ENCODE measurements around the gene ULBP2.

- TF ChIP-seq ZSCAN18 (CRISPR knock-in tag; IDR thresholded peaks at IDR 0.05) = no peak
- no peak for TF ChIP-seq CTCF (IDR thresholded peaks at IDR 0.05)
- no peak for TF ChIP-seq NFYB (CRISPR knock-in tag; conservative IDR thresholded peaks at IDR 0.05; ENCODE audit: low read depth)
- TF ChIP-seq USF2 (CRISPR knock-in tag; IDR thresholded peaks at IDR 0.05) = no peak
- no peak for TF ChIP-seq STAT6 (CRISPR knock-in tag; conservative IDR thresholded peaks at IDR 0.05; ENCODE audit: low read depth)
- no peak for TF ChIP-seq JUN (CRISPR knock-in tag; IDR thresholded peaks at IDR 0.05)
- no peak for TF ChIP-seq ZNF416 (CRISPR knock-in tag; IDR thresholded peaks at IDR 0.05)
- TF ChIP-seq, protein P1, sequence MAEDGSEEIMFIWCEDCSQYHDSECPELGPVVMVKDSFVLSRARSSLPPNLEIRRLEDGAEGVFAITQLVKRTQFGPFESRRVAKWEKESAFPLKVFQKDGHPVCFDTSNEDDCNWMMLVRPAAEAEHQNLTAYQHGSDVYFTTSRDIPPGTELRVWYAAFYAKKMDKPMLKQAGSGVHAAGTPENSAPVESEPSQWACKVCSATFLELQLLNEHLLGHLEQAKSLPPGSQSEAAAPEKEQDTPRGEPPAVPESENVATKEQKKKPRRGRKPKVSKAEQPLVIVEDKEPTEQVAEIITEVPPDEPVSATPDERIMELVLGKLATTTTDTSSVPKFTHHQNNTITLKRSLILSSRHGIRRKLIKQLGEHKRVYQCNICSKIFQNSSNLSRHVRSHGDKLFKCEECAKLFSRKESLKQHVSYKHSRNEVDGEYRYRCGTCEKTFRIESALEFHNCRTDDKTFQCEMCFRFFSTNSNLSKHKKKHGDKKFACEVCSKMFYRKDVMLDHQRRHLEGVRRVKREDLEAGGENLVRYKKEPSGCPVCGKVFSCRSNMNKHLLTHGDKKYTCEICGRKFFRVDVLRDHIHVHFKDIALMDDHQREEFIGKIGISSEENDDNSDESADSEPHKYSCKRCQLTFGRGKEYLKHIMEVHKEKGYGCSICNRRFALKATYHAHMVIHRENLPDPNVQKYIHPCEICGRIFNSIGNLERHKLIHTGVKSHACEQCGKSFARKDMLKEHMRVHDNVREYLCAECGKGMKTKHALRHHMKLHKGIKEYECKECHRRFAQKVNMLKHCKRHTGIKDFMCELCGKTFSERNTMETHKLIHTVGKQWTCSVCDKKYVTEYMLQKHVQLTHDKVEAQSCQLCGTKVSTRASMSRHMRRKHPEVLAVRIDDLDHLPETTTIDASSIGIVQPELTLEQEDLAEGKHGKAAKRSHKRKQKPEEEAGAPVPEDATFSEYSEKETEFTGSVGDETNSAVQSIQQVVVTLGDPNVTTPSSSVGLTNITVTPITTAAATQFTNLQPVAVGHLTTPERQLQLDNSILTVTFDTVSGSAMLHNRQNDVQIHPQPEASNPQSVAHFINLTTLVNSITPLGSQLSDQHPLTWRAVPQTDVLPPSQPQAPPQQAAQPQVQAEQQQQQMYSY (CRISPR knock-in tag; IDR thresholded peaks at IDR 0.05) = no peak
- TF ChIP-seq CREM (CRISPR knock-in tag; IDR thresholded peaks at IDR 0.05) = no peak
- no peak for TF ChIP-seq ATF2 (CRISPR knock-in tag; IDR thresholded peaks at IDR 0.05; ENCODE audit: borderline replicate concordance, low read depth)
- TF ChIP-seq ZNF138 (CRISPR knock-in tag; conservative IDR thresholded peaks at IDR 0.05) = no peak
- TF ChIP-seq ZBTB43 (CRISPR knock-in tag; IDR thresholded peaks at IDR 0.05) = no peak
- TF ChIP-seq ATF3 (CRISPR knock-in tag; conservative IDR thresholded peaks at IDR 0.05) = no peak
These were observed 20.5 kb upstream of the ULBP2 start for GRCh38 chr6:149921361-149921760.

Measured in WTC11 (cell line).